RWPE2 (cell line): ENCODE results near the gene LRCH1.

Experiments
- ATAC-seq: fragments of 200-7000 bp; cut with Tn5 transposase; 3 replicates; pipeline ENCODE4 v1.9.1; 2021; ENCODE audit warnings: low read depth
- DNase-seq: peaks from one replicate; pipeline ENCODE4 v3.0.0-alpha.2; 2020; ENCODE audit warnings: low spot score
- H3K27ac ChIP-seq: fragments of 450-650 bp; 2 replicates; pipeline ENCODE4 v1.5.1; 2017; ENCODE audit warnings: mild to moderate bottlenecking; ENCODE audit not compliant: poor library complexity, severe bottlenecking
- H3K27me3 ChIP-seq: fragments of 250-450 bp; sonication (Bioruptor Pico); 2 replicates; pipeline ENCODE4 v1.5.1; 2021; ENCODE audit warnings: mild to moderate bottlenecking, moderate library complexity; ENCODE audit not compliant: insufficient read depth, poor library complexity, severe bottlenecking
- H3K36me3 ChIP-seq: fragments of 250-450 bp; sonication (Bioruptor Pico); 2 replicates; pipeline ENCODE4 v1.5.1; 2020; ENCODE audit warnings: low read depth, mild to moderate bottlenecking, moderate library complexity
- H3K4me1 ChIP-seq: fragments of 250-450 bp; sonication (Bioruptor Pico); 2 replicates; pipeline ENCODE4 v1.5.1; 2021; ENCODE audit warnings: mild to moderate bottlenecking, moderate library complexity; ENCODE audit not compliant: insufficient read depth, poor library complexity, severe bottlenecking
- H3K4me3 ChIP-seq: fragments of 250-450 bp; sonication (Bioruptor Pico); 2 replicates; pipeline ENCODE4 v1.5.1; 2021; ENCODE audit warnings: mild to moderate bottlenecking, moderate library complexity; ENCODE audit not compliant: severe bottlenecking
- H3K9me3 ChIP-seq: fragments of 250-450 bp; sonication (Bioruptor Pico); 2 replicates; pipeline ENCODE4 v1.5.1; 2021; ENCODE audit warnings: mild to moderate bottlenecking, moderate library complexity; ENCODE audit not compliant: severe bottlenecking
- TF ChIP-seq, protein P1 (sequence below): fragments of 450-650 bp; IDR thresholded peaks from one replicate; pipeline ENCODE4 v1.5.1; 2017; ENCODE audit warnings: mild to moderate bottlenecking, moderate library complexity; ENCODE audit not compliant: poor library complexity, severe bottlenecking

LRCH1 gene

DNA sequence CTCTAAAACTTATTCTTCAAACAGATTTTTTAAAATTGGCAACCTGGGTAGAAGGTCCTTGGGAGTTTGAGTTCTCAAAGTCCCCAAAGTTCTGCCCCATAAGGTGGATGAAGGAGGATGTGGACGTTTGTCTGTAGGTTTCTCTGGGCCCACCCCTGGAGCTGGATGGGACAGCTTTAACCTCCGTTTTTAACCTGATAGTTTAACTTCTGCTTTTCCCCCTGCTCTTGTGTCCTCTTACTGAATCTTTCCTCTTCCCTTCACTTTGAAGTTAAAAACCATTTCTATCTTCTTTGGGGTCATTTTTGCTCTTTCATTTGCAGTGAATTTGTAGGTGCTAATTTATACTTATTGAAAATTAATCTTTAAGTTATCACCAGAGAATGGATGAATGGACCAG lies 164.9 kb downstream of the LRCH1 start:
- Histone ChIP-seq H3K27ac (no peak overlapping the region), H3K9me3 (no peaks in the 10 kb centered on the region), H3K4me1 (no peaks in the 10 kb centered on the region), H3K36me3 (peaks cover 22% of the 10 kb centered on the region), H3K4me3 (no peak overlapping the region), H3K27me3 (no peaks in the 10 kb centered on the region)
- DNase-seq (no peak), ATAC-seq (no peak)
- TF ChIP-seq, protein P1, sequence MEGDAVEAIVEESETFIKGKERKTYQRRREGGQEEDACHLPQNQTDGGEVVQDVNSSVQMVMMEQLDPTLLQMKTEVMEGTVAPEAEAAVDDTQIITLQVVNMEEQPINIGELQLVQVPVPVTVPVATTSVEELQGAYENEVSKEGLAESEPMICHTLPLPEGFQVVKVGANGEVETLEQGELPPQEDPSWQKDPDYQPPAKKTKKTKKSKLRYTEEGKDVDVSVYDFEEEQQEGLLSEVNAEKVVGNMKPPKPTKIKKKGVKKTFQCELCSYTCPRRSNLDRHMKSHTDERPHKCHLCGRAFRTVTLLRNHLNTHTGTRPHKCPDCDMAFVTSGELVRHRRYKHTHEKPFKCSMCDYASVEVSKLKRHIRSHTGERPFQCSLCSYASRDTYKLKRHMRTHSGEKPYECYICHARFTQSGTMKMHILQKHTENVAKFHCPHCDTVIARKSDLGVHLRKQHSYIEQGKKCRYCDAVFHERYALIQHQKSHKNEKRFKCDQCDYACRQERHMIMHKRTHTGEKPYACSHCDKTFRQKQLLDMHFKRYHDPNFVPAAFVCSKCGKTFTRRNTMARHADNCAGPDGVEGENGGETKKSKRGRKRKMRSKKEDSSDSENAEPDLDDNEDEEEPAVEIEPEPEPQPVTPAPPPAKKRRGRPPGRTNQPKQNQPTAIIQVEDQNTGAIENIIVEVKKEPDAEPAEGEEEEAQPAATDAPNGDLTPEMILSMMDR = no peak

DNA sequence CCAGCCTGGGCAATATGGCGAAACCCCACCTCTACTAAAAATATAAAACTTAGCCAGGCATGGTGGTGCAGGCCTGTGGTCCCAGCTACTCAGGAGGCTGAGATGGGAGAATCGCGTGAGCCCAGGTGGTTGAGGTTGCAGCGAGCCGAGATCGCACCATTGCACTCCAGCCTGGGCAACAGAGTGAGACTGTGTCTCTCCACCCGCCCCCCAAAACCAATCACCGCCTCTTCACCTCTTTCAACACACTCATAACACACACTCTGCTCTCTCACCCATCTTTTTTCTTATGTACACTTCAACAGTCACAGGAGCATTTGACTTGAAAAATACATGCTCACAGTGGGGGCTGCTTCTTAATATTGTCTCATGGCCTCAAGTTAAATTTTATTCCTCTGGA lies 167.2 kb downstream of the LRCH1 start:
- H3K9me3 ChIP-seq = no peaks in the 10 kb centered on the region
- TF ChIP-seq, protein P1 = no peak
- H3K36me3 ChIP-seq = peaks cover 30% of the 10 kb centered on the region
- ATAC-seq (no peak), DNase-seq (no peak)
- no peaks in the 10 kb centered on the region for H3K27me3 ChIP-seq
- no peak overlapping the region for H3K4me3 ChIP-seq
- H3K4me1 ChIP-seq = no peaks in the 10 kb centered on the region
- H3K27ac ChIP-seq = no peak overlapping the region

DNA sequence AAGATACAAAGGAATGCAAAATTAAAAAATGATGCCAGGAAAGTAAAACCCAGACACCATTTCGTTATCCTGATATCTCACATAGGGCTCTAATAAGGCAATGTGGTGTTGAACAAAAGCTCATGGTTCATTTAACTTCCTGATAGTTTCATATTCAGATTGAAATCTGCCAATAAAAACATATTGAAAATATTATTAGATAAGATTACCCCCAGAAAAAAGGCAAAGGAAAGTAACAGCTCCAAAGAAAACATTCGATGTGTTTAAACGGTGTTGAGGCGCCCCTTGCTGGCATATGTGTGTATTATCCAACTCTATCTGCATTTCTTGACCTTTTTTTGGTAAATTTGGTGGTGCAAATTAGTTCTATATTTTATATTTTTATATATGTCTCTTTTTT lies 168.1 kb downstream of the LRCH1 start:
- DNase-seq (no peak), ATAC-seq (no peak)
- Histone ChIP-seq H3K27ac (no peak overlapping the region), H3K9me3 (no peaks in the 10 kb centered on the region), H3K4me1 (no peaks in the 10 kb centered on the region), H3K4me3 (no peak overlapping the region), H3K36me3 (peaks cover 36% of the 10 kb centered on the region), H3K27me3 (no peaks in the 10 kb centered on the region)
- TF ChIP-seq, protein P1 = peak; percentile 67

DNA sequence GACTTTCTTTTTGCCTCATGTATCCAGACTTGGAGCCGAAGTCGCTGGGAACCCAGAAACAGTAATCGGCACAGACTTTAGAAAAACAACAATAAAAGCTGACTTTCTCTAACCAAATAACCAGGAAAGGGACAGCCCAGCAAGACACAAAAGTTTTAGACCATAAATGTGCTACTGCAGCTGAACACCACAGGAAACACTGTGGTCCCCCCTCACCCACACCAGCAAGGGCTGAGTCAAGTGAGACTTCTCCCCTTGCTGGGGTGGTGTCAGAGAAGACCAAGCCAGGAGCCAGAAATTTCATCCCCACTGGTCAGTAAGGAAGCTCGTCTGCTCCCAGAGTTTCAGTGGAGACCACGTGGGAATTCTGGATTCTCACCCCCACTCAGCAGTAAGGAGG lies 173.4 kb downstream of the LRCH1 start:
- Histone ChIP-seq H3K27me3 (no peaks in the 10 kb centered on the region), H3K4me1 (no peaks in the 10 kb centered on the region), H3K9me3 (no peaks in the 10 kb centered on the region), H3K36me3 (peaks cover 63% of the 10 kb centered on the region), H3K4me3 (no peak overlapping the region), H3K27ac (no peak overlapping the region)
- TF ChIP-seq, protein P1 = no peak
- ATAC-seq = no peak
- DNase-seq = no peak

DNA sequence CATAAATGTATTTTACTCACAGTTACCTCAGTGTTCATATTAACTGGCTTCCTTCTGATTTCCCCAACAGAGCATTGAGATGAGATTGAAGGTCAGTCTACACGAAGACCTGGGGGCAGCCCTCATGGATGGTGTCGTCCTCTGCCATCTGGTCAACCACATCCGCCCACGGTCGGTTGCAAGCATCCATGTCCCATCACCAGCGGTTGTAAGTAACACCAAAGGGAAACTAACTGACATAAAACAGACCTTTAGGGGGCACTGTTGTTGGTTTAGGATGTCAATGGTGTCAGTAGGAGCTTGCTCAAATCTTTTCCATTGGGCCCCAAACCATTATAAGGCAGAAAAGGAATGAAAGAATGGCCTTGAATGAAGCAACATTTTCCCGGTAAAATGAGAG lies 175.8 kb downstream of the LRCH1 start:
- no peak overlapping the region for H3K27ac ChIP-seq
- TF ChIP-seq, protein P1 = peak; percentile 14
- H3K4me1 ChIP-seq = no peaks in the 10 kb centered on the region
- no peak for DNase-seq
- peaks cover 73% of the 10 kb centered on the region for H3K36me3 ChIP-seq
- H3K4me3 ChIP-seq = no peak overlapping the region
- ATAC-seq = no peak
- no peaks in the 10 kb centered on the region for H3K9me3 ChIP-seq
- no peaks in the 10 kb centered on the region for H3K27me3 ChIP-seq
